ENCODE results near the gene NUDT7.

Gene NUDT7

GRCh38 chr16:77696149-77696548 is 26.2 kb upstream of the NUDT7 start:
- TF ChIP-seq GATA1 (IDR thresholded peaks at IDR 0.05; ENCODE audit: low read depth, low read length), result no peak
- TF ChIP-seq POLR2A (IDR thresholded peaks at IDR 0.05; ENCODE audit: low read length), result no peak
- DNase-seq, result no peak

GRCh38 chr16:77700846-77701245 is 21.5 kb upstream of the NUDT7 start:
- DNase-seq, result no peak
- TF ChIP-seq POLR2A (IDR thresholded peaks at IDR 0.05; ENCODE audit: low read length) (no peak), GATA1 (IDR thresholded peaks at IDR 0.05; ENCODE audit: low read depth, low read length) (no peak)

- no peak for DNase-seq
- TF ChIP-seq GATA1 (IDR thresholded peaks at IDR 0.05; ENCODE audit: low read depth, low read length), result no peak
- no peak for TF ChIP-seq POLR2A (IDR thresholded peaks at IDR 0.05; ENCODE audit: low read length)
Observed at GRCh38 chr16:77705351-77705750, 17.0 kb upstream of the NUDT7 start.

- no peak for TF ChIP-seq GATA1 (IDR thresholded peaks at IDR 0.05; ENCODE audit: low read depth, low read length)
- no peak for TF ChIP-seq POLR2A (IDR thresholded peaks at IDR 0.05; ENCODE audit: low read length)
- no peak for DNase-seq
Observed at GRCh38 chr16:77711179-77711578, 11.1 kb upstream of the NUDT7 start.

GRCh38 chr16:77711775-77712174 is 10.5 kb upstream of the NUDT7 start:
- DNase-seq, result no peak
- TF ChIP-seq GATA1 (IDR thresholded peaks at IDR 0.05; ENCODE audit: low read depth, low read length) (no peak), POLR2A (IDR thresholded peaks at IDR 0.05; ENCODE audit: low read length) (no peak)

GRCh38 chr16:77715145-77715544 is 7.2 kb upstream of the NUDT7 start:
- no peak for DNase-seq
- no peak for TF ChIP-seq POLR2A (IDR thresholded peaks at IDR 0.05; ENCODE audit: low read length)
- TF ChIP-seq GATA1 (IDR thresholded peaks at IDR 0.05; ENCODE audit: low read depth, low read length), result no peak

- no peak for DNase-seq
- TF ChIP-seq POLR2A (IDR thresholded peaks at IDR 0.05; ENCODE audit: low read length) (no peak), GATA1 (IDR thresholded peaks at IDR 0.05; ENCODE audit: low read depth, low read length) (no peak)
Observed at GRCh38 chr16:77721752-77722308, 484 bp upstream of the NUDT7 start.

- TF ChIP-seq GATA1 (IDR thresholded peaks at IDR 0.05; ENCODE audit: low read depth, low read length), result no peak
- no peak for TF ChIP-seq POLR2A (IDR thresholded peaks at IDR 0.05; ENCODE audit: low read length)
- no peak for DNase-seq
Observed at GRCh38 chr16:77723108-77723514, 797 bp downstream of the NUDT7 start.

GRCh38 chr16:77724174-77724573 is 1.9 kb downstream of the NUDT7 start:
- no peak for DNase-seq
- TF ChIP-seq GATA1 (IDR thresholded peaks at IDR 0.05; ENCODE audit: low read depth, low read length), result no peak
- TF ChIP-seq POLR2A (IDR thresholded peaks at IDR 0.05; ENCODE audit: low read length), result no peak

- no peak for DNase-seq
- TF ChIP-seq GATA1 (IDR thresholded peaks at IDR 0.05; ENCODE audit: low read depth, low read length) (no peak), POLR2A (IDR thresholded peaks at IDR 0.05; ENCODE audit: low read length) (no peak)
Observed at GRCh38 chr16:77729951-77730350, 7.6 kb downstream of the NUDT7 start.

- DNase-seq, result no peak
Observed at GRCh38 chr16:77732241-77732946, 10.1 kb downstream of the NUDT7 start.

GRCh38 chr16:77736879-77737278 is 14.6 kb downstream of the NUDT7 start:
- DNase-seq, result no peak
- TF ChIP-seq POLR2A (IDR thresholded peaks at IDR 0.05; ENCODE audit: low read length) (no peak), GATA1 (IDR thresholded peaks at IDR 0.05; ENCODE audit: low read depth, low read length) (no peak)

More at GRCh38 chr16:77732241-77732946, 10.1 kb downstream of the NUDT7 start:
- TF ChIP-seq POLR2A (IDR thresholded peaks at IDR 0.05; ENCODE audit: low read length), result no peak
- no peak for TF ChIP-seq GATA1 (IDR thresholded peaks at IDR 0.05; ENCODE audit: low read depth, low read length)

- TF ChIP-seq GATA1 (IDR thresholded peaks at IDR 0.05; ENCODE audit: low read depth, low read length), result no peak
- TF ChIP-seq POLR2A (IDR thresholded peaks at IDR 0.05; ENCODE audit: low read length), result no peak
Observed at GRCh38 chr16:77738706-77739558, 16.6 kb downstream of the NUDT7 start.

GRCh38 chr16:77739559-77739892 is 17.2 kb downstream of the NUDT7 start:
- no peak for DNase-seq
- TF ChIP-seq POLR2A (IDR thresholded peaks at IDR 0.05; ENCODE audit: low read length) (no peak), GATA1 (IDR thresholded peaks at IDR 0.05; ENCODE audit: low read depth, low read length) (no peak)

More at GRCh38 chr16:77738706-77739558, 16.6 kb downstream of the NUDT7 start:
- DNase-seq, result no peak

Measured in erythroblast (primary cell).